HG03558 (cell line): ENCODE measurements around the gene C5.
"Not testable (repeated sequence)": the region's sequence is repeated elsewhere in the genome, so short reads cannot be mapped to it uniquely, and the experiment has no call there.

Experiments used
- ATAC-seq: cut with Tn5 transposase; IDR thresholded peaks from one replicate; pipeline ENCODE4 v1.9.1; 2021; ENCODE audit warnings: moderate number of reproducible peaks; ENCODE audit not compliant: unreplicated experiment; ENCODE audit errors: extremely low read depth

Gene C5

DNA sequence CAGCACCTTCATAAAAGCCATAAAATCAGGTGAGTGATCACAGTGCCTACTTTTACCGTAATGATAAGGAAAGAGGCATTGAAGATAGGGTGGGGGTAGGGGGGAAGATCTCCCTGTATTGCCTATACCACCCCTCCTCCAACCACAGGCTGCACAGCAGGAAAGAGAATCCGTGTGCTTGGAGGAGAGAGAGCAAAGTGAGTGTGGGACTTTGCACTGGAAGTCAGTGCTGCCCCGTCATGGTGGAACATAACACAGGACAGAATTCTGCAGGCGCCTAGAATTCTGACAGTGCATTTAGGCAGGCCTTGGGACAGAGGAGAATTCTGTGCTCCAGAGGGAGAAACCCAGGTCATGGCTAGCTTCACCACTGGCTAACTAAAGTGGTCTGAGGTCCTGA is 3.5 kb upstream of the C5 start:
- no peak for ATAC-seq

- no peak for ATAC-seq
These were observed 1.5 kb downstream of the C5 start for GRCh38 chr9:121048618-121049017.

DNA sequence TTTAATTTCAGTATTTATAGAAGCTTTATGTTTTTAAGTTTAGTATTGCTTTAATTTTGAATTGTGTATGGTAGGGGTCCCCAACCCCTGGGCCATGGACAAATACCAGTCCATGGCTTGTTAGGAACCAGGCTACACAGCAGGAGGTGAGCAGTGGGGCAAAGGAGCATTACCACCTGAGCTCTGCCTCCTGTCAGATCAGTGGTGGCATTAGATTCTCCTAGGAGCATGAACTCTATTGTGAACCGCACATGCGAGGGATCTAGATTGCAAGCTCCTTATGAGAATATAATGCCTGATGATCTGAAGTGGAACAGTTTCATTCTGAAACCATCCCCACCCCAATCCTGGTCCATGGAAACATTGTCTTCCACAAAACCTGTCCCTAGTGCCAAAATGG is 1.9 kb downstream of the C5 start:
- no peak for ATAC-seq

- no peak for ATAC-seq
These were observed 11.3 kb downstream of the C5 start for GRCh38 chr9:121038804-121039203.

DNA sequence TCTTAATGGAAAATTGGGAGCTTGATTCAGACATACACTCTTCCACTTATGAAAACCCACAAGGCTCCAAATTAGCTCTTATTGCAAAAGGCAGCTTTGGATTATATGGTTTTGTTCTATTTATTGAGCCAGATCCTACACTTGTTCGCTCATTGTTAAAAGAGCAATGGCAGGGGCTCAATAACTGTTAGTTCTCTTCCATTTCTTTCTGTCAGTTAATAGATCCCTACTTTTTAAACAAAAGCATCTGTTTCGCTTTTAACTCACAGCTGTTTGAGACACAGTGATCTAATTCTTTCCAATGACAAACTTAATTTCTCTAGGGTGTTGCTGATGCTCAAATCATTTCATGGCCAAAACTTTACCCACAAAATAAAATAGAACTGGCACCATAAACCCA is 11.7 kb downstream of the C5 start:
- no peak for ATAC-seq

DNA sequence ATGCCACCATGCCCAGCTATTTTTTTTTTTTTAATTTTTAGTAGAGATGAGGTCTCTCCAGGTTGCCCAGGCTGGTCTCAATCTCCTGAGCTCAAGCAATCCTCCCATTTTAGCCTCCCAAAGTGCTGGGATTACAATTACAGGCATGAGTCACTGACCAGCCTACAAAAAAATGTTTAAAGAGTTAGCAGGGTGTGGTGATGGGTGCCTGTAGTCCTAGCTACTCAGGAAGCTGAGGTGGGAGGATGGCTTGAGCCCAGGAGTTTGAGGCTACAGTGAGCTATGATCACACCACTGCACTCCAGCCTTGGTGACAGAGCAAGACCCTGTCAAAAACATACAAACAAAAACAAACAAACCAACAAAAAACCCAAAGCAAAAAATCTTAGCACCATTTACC is 14.4 kb downstream of the C5 start:
- ATAC-seq: not testable (repeated sequence)

- no peak for ATAC-seq
These were observed 15.5 kb downstream of the C5 start for GRCh38 chr9:121034529-121034928.

- no peak for ATAC-seq
These were observed 20.6 kb downstream of the C5 start for GRCh38 chr9:121029469-121029868.

- not testable (repeated sequence) for ATAC-seq
These were observed 21.8 kb downstream of the C5 start for GRCh38 chr9:121028285-121028684.

DNA sequence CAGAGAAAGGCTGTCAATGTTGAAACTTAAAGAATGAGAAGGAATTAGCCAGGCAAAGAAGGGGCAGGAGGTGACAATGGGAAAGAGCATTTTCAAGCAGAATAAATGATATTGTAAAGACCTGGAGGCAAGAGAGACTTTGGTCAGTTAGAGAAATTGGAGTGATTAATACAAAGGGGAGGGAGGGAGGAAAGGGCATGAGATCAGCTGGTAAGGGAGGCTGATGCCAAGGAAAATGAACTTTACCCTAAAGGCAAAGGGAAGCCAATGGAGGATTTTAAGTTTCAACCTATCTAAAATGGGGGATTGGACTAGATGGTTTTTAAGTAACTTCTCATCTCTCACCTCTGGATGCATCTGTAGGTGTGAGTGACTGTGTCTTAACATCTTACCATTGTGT is 23.3 kb downstream of the C5 start:
- ATAC-seq: no peak

GRCh38 chr9:121026260-121026691 is 23.8 kb downstream of the C5 start:
- ATAC-seq: no peak

GRCh38 chr9:121024237-121024636 is 25.8 kb downstream of the C5 start:
- no peak for ATAC-seq

DNA sequence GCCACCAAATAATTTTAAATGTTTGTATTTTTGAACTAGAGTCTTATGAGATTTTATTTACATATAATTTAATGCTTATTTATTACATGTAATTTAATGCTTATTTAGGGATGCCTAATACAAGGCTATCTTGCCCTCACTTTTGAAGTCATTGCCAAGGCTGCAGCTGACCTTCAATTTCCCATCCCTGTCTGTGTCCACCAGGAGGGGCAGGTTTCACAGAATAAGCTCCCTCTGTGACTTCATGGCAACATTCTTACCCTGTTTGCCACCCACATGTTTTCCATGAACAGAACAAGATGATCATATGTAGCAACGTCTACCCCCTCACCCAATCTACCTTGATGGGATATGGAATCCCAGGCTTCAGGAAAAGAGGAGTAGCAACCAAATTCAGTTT is 27.0 kb downstream of the C5 start:
- no peak for ATAC-seq

- no peak for ATAC-seq
These were observed 28.8 kb downstream of the C5 start for GRCh38 chr9:121021301-121021700.

- no peak for ATAC-seq
These were observed 30.8 kb downstream of the C5 start for GRCh38 chr9:121019273-121019672.

DNA sequence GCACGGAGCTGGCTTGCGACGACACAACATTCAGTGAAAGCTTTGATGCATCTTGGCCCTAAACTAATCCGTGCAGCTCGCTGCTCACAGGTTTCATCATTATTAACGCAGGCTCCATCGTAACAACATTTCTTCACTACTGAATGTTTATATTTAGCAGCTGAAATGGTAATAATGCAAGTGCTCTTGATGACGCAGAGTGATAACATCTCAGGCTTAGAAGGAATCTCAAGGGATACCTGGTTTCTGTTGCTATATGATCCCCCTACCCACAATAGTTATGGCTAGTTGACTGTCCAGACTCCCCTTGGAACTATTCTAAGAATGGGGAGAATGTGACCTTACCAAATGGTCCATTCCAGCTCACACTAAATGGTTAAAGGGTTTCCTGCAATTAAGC is 36.2 kb downstream of the C5 start:
- ATAC-seq: no peak

DNA sequence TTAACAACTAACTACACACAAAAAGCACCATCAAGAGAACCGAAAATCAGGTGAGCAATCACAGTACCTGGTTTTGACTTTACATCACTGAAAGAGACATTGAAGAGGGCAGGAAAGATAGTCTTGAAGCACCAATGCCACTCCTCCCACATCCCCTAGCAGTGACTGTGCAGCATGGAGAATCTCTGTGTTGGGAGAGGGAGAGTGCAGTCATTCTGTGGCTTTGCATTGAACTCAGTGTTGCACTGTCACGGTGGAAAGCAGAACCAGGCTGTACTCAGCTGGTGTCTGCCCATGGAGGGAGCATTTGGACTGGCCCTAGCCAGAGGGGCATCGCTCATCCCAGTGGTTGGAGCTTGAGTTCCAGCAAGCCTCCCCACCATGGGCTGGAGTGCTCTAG is 40.4 kb downstream of the C5 start:
- ATAC-seq: no peak

DNA sequence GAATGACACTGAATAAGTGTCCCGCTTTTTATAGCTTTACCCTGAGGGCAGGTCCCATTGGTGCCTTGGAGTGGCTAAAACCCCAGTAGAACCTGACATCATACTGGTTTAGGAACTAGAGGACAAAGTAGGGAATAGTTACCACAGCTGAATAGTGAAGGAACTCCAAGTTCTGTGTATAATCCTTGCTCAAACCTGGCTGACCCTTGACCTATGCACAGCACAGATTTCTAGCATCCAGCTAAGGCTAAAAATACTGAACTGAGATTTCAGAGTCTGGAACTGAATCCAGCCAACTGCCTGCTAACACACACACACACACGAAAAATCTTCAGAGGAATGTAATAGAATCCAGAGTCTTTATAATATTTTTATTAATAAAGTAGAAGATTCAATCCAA is 50.8 kb downstream of the C5 start:
- no peak for ATAC-seq

DNA sequence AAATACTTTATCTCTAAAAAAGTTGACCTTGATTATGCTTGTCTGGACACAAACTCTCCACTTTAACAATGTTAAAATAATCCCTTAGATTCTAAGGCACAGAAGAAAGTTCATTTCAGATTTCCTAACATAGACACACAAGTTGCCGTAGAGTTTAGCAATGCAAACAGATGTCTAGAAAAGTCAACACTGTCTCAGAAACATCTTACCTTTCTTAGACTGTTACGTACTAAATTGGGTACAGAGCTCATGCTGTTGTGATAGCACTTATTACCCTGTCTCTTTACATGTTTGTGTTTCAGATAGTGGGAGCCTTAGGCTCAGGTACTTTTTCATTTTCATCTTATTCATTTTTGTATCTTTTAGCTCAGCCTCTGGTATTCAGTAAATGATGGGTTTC is 52.0 kb downstream of the C5 start:
- ATAC-seq: no peak

- no peak for ATAC-seq
These were observed 52.6 kb downstream of the C5 start for GRCh38 chr9:120997502-120997901.

- ATAC-seq: no peak
These were observed 53.7 kb downstream of the C5 start for GRCh38 chr9:120996409-120996808.

DNA sequence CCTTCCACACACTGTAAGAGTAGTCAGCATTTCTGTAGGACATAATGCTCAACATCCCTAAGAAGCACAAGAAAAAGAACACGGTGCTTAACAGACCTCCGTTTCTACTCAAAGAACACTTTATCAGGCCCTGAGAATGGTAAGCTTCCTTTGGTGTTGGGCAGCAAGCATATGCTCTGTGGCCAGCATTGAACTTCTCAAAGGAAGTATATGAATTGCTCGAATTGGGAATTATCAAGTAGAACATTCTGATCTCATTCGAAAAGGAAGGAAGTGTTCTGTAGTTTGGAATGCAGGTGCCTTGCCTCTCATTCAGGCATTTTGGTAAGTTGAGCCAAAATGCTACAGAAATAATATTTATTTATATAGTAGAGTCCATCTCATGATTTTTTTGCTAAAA is 61.0 kb downstream of the C5 start:
- no peak for ATAC-seq

GRCh38 chr9:120985819-120986222 is 64.3 kb downstream of the C5 start:
- ATAC-seq: no peak
